Astrocyte of the cerebellum (primary cell): Measurements from ENCODE around the gene IYD.
A peak's percentile ranks its signal among the peaks of the same experiment; 100 is the strongest.

ENCODE experiments used
- DNase-seq: peaks from one replicate; pipeline ENCODE4 v3.0.0-alpha.2; 2011; ENCODE audit warnings: low read depth
- H3K4me3 ChIP-seq: 2 replicates; pipeline ENCODE4 v1.5.1; 2011; ENCODE audit warnings: mild to moderate bottlenecking, low read depth, low read length, moderate library complexity
- in situ Hi-C: cut with HindIII; loops from 2 replicates; pipeline ENCODE4 v1.10.0; 2017; ENCODE audit warnings: low sequenced_read_pairs
- TF ChIP-seq, protein P1 (sequence below): IDR thresholded peaks from 2 replicates; pipeline ENCODE4 v1.5.1; 2012; ENCODE audit warnings: low read length, low read depth, moderate library complexity, mild to moderate bottlenecking; ENCODE audit errors: missing control alignments

The IYD gene

DNA sequence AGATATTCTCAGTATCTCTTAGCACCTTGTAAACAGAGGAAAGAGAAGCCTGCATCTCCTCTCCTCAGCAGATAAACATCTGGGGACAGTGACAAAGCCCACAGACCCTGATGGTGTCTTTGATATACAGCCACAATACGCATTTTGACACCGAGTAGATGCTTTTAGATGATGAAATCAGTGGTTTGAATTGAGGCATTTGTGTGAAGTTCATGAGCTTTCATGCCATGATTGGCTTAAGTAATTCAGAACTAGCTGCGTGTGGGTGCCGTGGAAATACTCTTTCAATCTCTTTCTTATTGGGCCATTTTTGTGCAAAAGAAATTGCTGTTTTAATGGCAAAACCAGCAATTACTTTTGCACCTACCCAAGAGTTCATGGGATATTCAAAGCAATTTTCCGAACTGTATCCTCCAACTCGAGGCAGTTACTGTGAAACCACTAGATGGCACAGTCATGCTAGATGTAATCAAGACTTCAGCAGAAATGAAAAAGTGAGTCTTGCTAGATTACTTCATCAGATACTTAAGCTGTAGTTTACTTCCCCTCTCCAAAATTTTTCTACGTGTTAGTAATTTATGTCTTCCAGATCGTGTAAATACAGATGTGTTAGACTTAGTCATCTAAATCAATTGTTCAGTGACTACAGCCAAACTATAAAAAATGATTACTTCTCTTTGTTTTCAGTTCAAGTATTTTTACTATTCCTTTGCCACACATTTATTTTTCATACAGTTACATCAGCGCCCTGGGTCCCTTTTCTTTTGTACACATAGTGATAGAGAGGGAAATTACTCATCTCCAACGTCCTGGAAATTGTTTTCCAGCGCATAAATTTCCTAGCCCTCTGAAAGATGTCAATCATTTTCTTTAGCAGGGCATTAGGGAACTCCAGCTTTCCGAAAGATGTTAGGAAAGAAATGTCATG is 49.4 kb downstream of the IYD start:
- peak overlapping the region; percentile 21 for H3K4me3 ChIP-seq
- peak; percentile 81 for DNase-seq
- TF ChIP-seq, protein P1, sequence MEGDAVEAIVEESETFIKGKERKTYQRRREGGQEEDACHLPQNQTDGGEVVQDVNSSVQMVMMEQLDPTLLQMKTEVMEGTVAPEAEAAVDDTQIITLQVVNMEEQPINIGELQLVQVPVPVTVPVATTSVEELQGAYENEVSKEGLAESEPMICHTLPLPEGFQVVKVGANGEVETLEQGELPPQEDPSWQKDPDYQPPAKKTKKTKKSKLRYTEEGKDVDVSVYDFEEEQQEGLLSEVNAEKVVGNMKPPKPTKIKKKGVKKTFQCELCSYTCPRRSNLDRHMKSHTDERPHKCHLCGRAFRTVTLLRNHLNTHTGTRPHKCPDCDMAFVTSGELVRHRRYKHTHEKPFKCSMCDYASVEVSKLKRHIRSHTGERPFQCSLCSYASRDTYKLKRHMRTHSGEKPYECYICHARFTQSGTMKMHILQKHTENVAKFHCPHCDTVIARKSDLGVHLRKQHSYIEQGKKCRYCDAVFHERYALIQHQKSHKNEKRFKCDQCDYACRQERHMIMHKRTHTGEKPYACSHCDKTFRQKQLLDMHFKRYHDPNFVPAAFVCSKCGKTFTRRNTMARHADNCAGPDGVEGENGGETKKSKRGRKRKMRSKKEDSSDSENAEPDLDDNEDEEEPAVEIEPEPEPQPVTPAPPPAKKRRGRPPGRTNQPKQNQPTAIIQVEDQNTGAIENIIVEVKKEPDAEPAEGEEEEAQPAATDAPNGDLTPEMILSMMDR, result peak; percentile 82
- in situ Hi-C loops, result loop anchor here (5.0 kb wide), 1 partner anchor 394 kb away; no protein-coding TSS in a partner anchor

DNA sequence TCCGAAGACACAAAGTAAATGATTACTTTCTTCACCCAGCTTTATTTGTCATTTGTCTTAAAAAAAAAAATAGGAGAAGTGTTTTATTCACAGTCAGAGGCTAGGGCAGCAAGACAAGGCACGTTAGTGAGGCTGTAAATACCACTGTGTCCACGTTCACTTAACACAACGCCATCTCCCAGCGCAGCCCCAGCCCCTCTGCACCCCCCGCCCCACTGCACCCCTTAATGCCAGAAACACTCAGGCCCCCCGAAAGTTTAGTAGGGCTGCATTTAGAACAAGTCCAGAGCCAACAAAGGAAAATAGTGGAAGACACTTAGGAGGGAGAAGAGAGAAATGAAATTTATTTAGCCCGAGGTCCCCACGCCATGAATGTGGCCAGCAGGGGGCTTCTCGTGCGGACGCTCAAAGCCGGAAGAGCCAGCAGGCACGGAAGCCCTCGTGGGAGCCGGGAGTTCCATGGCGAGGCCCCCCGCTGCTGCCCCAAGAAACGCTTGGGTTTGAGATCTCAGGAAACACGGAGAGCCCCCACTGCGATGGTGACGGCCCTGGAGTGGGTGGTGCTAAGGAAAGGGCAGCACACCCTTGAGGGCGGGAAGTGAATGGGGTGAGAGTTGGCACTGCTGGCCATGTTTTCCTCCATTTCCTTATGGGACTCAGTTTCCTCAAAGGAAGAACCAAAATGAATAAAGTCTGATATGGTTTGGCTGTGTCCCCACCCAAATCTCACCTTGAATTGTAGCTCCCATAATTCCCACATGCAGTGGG is 50.2 kb downstream of the IYD start:
- DNase-seq, result peak; percentile 44
- peak overlapping the region; percentile 21 for H3K4me3 ChIP-seq
- in situ Hi-C loops, result loop anchor here (5.0 kb wide), 1 partner anchor 393 kb away; no protein-coding TSS in a partner anchor
- TF ChIP-seq, protein P1, result peak; percentile 73

DNA sequence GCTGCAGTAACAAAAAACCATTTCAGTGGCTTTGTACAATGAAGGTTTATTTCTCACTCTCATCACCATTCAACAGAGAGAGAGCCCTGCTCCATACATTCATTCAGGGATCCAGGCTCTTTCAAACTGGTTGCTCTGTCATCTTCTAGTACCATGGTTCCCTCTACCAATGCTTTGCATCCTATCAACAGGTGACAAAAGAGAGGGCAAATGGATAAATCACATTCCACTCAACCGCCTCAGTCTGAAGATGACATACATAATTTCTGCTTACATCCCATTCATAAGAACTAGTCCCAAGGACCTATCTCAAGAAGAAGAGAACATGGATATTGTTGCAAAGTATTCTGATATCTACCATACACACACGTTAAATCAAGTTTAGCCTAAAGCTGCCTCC is 51.6 kb downstream of the IYD start:
- H3K4me3 ChIP-seq, result no peak overlapping the region
- in situ Hi-C loops, result no loop called here
- TF ChIP-seq, protein P1, result no peak
- DNase-seq, result no peak

DNA sequence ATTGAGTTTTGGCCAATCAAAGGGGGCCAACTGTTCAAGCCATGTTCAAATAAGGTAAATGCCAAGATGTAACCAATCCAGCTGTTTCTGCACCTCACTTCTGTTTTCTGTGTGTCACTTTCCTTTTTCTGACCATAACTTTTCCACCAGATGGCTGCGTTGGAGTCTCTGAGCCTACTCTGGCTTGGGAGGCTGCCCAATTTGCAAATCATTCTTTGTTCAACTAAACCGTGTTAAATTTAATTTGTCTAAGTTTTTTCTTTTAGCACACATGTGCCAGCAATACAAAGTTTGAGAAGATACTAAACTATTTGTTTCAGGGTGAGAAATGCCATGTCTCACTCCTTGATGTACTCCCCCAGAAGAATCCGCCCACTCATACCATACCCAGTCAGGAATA is 52.1 kb downstream of the IYD start:
- in situ Hi-C loops, result no loop called here
- TF ChIP-seq, protein P1, result peak; percentile 15
- DNase-seq, result peak; percentile 43
- no peak overlapping the region for H3K4me3 ChIP-seq

DNA sequence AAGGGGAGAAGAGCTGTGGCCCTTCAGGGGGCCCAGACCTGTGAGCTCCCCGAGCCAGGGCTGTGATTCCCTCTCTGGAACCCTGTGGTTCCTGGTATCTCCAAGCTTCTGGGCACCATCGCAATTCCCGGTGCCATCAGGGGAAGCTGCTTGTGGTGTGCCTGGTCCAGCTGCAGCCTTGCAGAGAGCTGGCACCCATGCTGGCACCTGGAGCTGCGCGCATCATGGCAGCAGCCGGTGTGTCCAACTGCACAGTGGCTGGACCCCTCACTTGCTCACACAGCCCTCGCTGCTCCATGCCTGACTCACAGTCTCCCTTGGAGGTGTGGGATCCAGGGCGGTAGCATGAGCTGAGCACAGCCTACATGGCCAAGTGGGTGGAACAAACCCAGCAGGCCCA is 56.7 kb downstream of the IYD start:
- TF ChIP-seq, protein P1, result no peak
- H3K4me3 ChIP-seq, result no peak overlapping the region
- in situ Hi-C loops, result no loop called here
- DNase-seq, result no peak

DNA sequence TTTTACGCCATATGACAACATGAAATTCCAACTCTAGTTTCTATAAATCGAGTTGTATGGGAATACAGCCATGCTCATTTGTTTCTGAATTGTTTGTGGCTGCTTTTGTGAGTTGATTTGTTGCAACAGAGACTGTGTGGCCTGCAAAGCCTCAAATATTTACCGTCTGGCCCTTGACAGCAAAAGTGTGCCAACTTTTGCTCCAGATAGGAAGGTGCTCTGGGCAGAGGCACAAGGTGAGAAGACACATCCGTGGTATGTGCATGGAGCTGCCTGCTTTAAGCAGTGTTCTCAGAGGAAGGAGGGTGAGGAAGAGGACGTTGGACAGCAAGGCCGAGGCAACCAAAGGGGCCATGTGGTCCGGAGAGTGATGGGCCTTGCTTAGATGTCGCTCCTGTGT is 57.4 kb downstream of the IYD start:
- TF ChIP-seq, protein P1, result no peak
- in situ Hi-C loops, result no loop called here
- no peak overlapping the region for H3K4me3 ChIP-seq

More for the DNA sequence above, 57.4 kb downstream of the IYD start:
- DNase-seq, result no peak
